Activated B cell treated with CpG ODN at 0.5 μM for 24 hours (primary cell): ENCODE data around the gene ALG1. TPM values are rescaled to one million over a fixed set of nuclear protein-coding genes. Genes with fewer than 3 reads are reported as not detected.

Experiments
- total RNA-seq: library from RNA; stranded (reverse); gene quantifications from 2 replicates; pipeline ENCODE4 v1.2.3, GENCODE V29; 2022

The ALG1 gene
- total RNA-seq, 1 donor from 2014 or later: 28.2 TPM

Other genes starting within 250 kb of the ALG1 start
- 138 and 156 TPM in 2 replicates for gene GLYR1, start 224.6 kb upstream of the ALG1 start, total RNA-seq
- 33.4 and 36.1 TPM in 2 replicates for gene UBN1, start 224.4 kb upstream of the ALG1 start, total RNA-seq
- 0.04 TPM in 1 of 2 replicates, not detected in the other for gene PPL, start 134.7 kb upstream of the ALG1 start, total RNA-seq
- not detected in 2 replicates for gene SEC14L5, start 113.5 kb upstream of the ALG1 start, total RNA-seq
- gene NAGPA, start 37.9 kb upstream of the ALG1 start, total RNA-seq: 23.8 and 24.2 TPM in 2 replicates
- gene C16orf89, start 5.9 kb upstream of the ALG1 start, total RNA-seq: not detected in 2 replicates
- gene EEF2KMT, start 26.0 kb downstream of the ALG1 start, total RNA-seq: 14.9 and 15.3 TPM in 2 replicates